ENCODE data around the gene HSPA13.

Gene HSPA13

GRCh38 chr21:14382835-14383595, at the start of gene HSPA13:
Gene HSPA13, minus strand, starts transcription at chr21:14383146. Its CDS starts 27 bp downstream, at chr21:14383119.
- peak within 1 kb of the TSS; percentile 77 for H3K4me3 ChIP-seq (ENCODE audit: low read length)
- no peak for TF ChIP-seq ZNF274 (IDR thresholded peaks at IDR 0.05; ENCODE audit: low read depth, low read length)

- H3K4me3 ChIP-seq (ENCODE audit: low read length) = no peak overlapping the region
- no peak for TF ChIP-seq ZNF274 (IDR thresholded peaks at IDR 0.05; ENCODE audit: low read depth, low read length)
Observed at GRCh38 chr21:14418920-14419319, 36.0 kb upstream of the HSPA13 start.

GRCh38 chr21:14414932-14415508, 32.1 kb upstream of the HSPA13 start:
- H3K4me3 ChIP-seq (ENCODE audit: low read length) = no peak overlapping the region
- no peak for TF ChIP-seq ZNF274 (IDR thresholded peaks at IDR 0.05; ENCODE audit: low read depth, low read length)

- no peak for TF ChIP-seq ZNF274 (IDR thresholded peaks at IDR 0.05; ENCODE audit: low read depth, low read length)
- H3K4me3 ChIP-seq (ENCODE audit: low read length) = no peak overlapping the region
Observed at GRCh38 chr21:14405962-14406361, 23.0 kb upstream of the HSPA13 start.

GRCh38 chr21:14405225-14405624, 22.3 kb upstream of the HSPA13 start:
- TF ChIP-seq ZNF274 (IDR thresholded peaks at IDR 0.05; ENCODE audit: low read depth, low read length) = no peak
- H3K4me3 ChIP-seq (ENCODE audit: low read length) = no peak overlapping the region

- no peak overlapping the region for H3K4me3 ChIP-seq (ENCODE audit: low read length)
- TF ChIP-seq ZNF274 (IDR thresholded peaks at IDR 0.05; ENCODE audit: low read depth, low read length) = no peak
Observed at GRCh38 chr21:14403681-14404318, 20.9 kb upstream of the HSPA13 start.

- TF ChIP-seq ZNF274 (IDR thresholded peaks at IDR 0.05; ENCODE audit: low read depth, low read length) = no peak
Observed at GRCh38 chr21:14401217-14401616, 18.3 kb upstream of the HSPA13 start.

GRCh38 chr21:14388282-14388681, 5.3 kb upstream of the HSPA13 start:
- no peak overlapping the region for H3K4me3 ChIP-seq (ENCODE audit: low read length)
- no peak for TF ChIP-seq ZNF274 (IDR thresholded peaks at IDR 0.05; ENCODE audit: low read depth, low read length)

More at GRCh38 chr21:14401217-14401616, 18.3 kb upstream of the HSPA13 start:
- H3K4me3 ChIP-seq (ENCODE audit: low read length) = no peak overlapping the region

GRCh38 chr21:14384453-14384852, 1.5 kb upstream of the HSPA13 start:
- no peak for TF ChIP-seq ZNF274 (IDR thresholded peaks at IDR 0.05; ENCODE audit: low read depth, low read length)
- H3K4me3 ChIP-seq (ENCODE audit: low read length) = no peak overlapping the region

GRCh38 chr21:14383596-14384180, 742 bp upstream of the HSPA13 start:
- peak overlapping the region; percentile 74 for H3K4me3 ChIP-seq (ENCODE audit: low read length)
- TF ChIP-seq ZNF274 (IDR thresholded peaks at IDR 0.05; ENCODE audit: low read depth, low read length) = no peak

GRCh38 chr21:14382486-14382834, 486 bp downstream of the HSPA13 start:
- TF ChIP-seq ZNF274 (IDR thresholded peaks at IDR 0.05; ENCODE audit: low read depth, low read length) = no peak
- peak overlapping the region; percentile 77 for H3K4me3 ChIP-seq (ENCODE audit: low read length)

GRCh38 chr21:14376854-14377253, 6.1 kb downstream of the HSPA13 start:
- no peak overlapping the region for H3K4me3 ChIP-seq (ENCODE audit: low read length)
- no peak for TF ChIP-seq ZNF274 (IDR thresholded peaks at IDR 0.05; ENCODE audit: low read depth, low read length)

- no peak for TF ChIP-seq ZNF274 (IDR thresholded peaks at IDR 0.05; ENCODE audit: low read depth, low read length)
- no peak overlapping the region for H3K4me3 ChIP-seq (ENCODE audit: low read length)
Observed at GRCh38 chr21:14366998-14367397, 15.9 kb downstream of the HSPA13 start.

GRCh38 chr21:14361958-14362357, 21.0 kb downstream of the HSPA13 start:
- TF ChIP-seq ZNF274 (IDR thresholded peaks at IDR 0.05; ENCODE audit: low read depth, low read length) = no peak

GRCh38 chr21:14358775-14359174, 24.2 kb downstream of the HSPA13 start:
- TF ChIP-seq ZNF274 (IDR thresholded peaks at IDR 0.05; ENCODE audit: low read depth, low read length) = no peak
- H3K4me3 ChIP-seq (ENCODE audit: low read length) = no peak overlapping the region

More at GRCh38 chr21:14361958-14362357, 21.0 kb downstream of the HSPA13 start:
- H3K4me3 ChIP-seq (ENCODE audit: low read length) = no peak overlapping the region

All from GM08714 (cell line).